Measurements from ENCODE around the gene CAND1. TPM values are rescaled to one million over a fixed set of nuclear protein-coding genes. Genes with fewer than 3 reads are reported as not detected.

Gene CAND1
- total and polyA plus RNA-seq, 2 experiments from 2014 or later: 125 to 176 TPM

GRCh38 chr12:67276421-67276820 is 7.3 kb downstream of the CAND1 start:
- H3K9me3 ChIP-seq (ENCODE audit: low read depth): no peaks in the 10 kb centered on the region
- no peak for TF ChIP-seq CTCF (IDR thresholded peaks at IDR 0.05; ENCODE audit: low read depth, low read length)
- H3K27ac ChIP-seq: no peak overlapping the region
- DNase-seq (ENCODE audit: low read depth in 1 of 2, low spot score in 1 of 2): no peak
- peaks cover 4% of the 10 kb centered on the region for H3K36me3 ChIP-seq
- no peaks in the 10 kb centered on the region for H3K27me3 ChIP-seq
- peaks cover 36% of the 10 kb centered on the region for H3K4me1 ChIP-seq (ENCODE audit: low read depth)
- H3K4me3 ChIP-seq: no peak overlapping the region

- H3K4me3 ChIP-seq: no peak overlapping the region
- no peak for TF ChIP-seq CTCF (IDR thresholded peaks at IDR 0.05; ENCODE audit: low read depth, low read length)
- H3K9me3 ChIP-seq (ENCODE audit: low read depth): no peaks in the 10 kb centered on the region
- peaks cover 23% of the 10 kb centered on the region for H3K4me1 ChIP-seq (ENCODE audit: low read depth)
- peaks cover 17% of the 10 kb centered on the region for H3K36me3 ChIP-seq
- no peaks in the 10 kb centered on the region for H3K27me3 ChIP-seq
- no peak for DNase-seq (ENCODE audit: low read depth in 1 of 2, low spot score in 1 of 2)
- no peak overlapping the region for H3K27ac ChIP-seq
Measured at GRCh38 chr12:67279637-67280036, 10.5 kb downstream of the CAND1 start.

- DNase-seq (ENCODE audit: low read depth in 1 of 2, low spot score in 1 of 2): no peak
- Histone ChIP-seq H3K27ac (no peak overlapping the region), H3K27me3 (no peaks in the 10 kb centered on the region), H3K36me3 (peaks cover 19% of the 10 kb centered on the region), H3K4me3 (no peak overlapping the region), H3K9me3 (ENCODE audit: low read depth) (no peaks in the 10 kb centered on the region), H3K4me1 (ENCODE audit: low read depth) (peaks cover 18% of the 10 kb centered on the region)
- TF ChIP-seq CTCF (IDR thresholded peaks at IDR 0.05; ENCODE audit: low read depth, low read length): no peak
Measured at GRCh38 chr12:67280088-67280487, 10.9 kb downstream of the CAND1 start.

GRCh38 chr12:67280572-67280971 is 11.4 kb downstream of the CAND1 start:
- Histone ChIP-seq H3K4me1 (ENCODE audit: low read depth) (peaks cover 17% of the 10 kb centered on the region), H3K9me3 (ENCODE audit: low read depth) (no peaks in the 10 kb centered on the region), H3K36me3 (peaks cover 19% of the 10 kb centered on the region), H3K27ac (peak overlapping the region; percentile 4), H3K4me3 (no peak overlapping the region), H3K27me3 (no peaks in the 10 kb centered on the region)
- TF ChIP-seq CTCF (IDR thresholded peaks at IDR 0.05; ENCODE audit: low read depth, low read length): no peak
- DNase-seq (ENCODE audit: low read depth in 1 of 2, low spot score in 1 of 2): peak in 1 of 2 donors; percentile 7

GRCh38 chr12:67284561-67284960 is 15.4 kb downstream of the CAND1 start:
- no peaks in the 10 kb centered on the region for H3K27me3 ChIP-seq
- peaks cover 11% of the 10 kb centered on the region for H3K4me1 ChIP-seq (ENCODE audit: low read depth)
- no peak for DNase-seq (ENCODE audit: low read depth in 1 of 2, low spot score in 1 of 2)
- no peak overlapping the region for H3K4me3 ChIP-seq
- H3K9me3 ChIP-seq (ENCODE audit: low read depth): no peaks in the 10 kb centered on the region
- peaks cover 19% of the 10 kb centered on the region for H3K36me3 ChIP-seq
- TF ChIP-seq CTCF (IDR thresholded peaks at IDR 0.05; ENCODE audit: low read depth, low read length): no peak
- H3K27ac ChIP-seq: no peak overlapping the region

GRCh38 chr12:67286257-67286656 is 17.1 kb downstream of the CAND1 start:
- Histone ChIP-seq H3K9me3 (ENCODE audit: low read depth) (no peaks in the 10 kb centered on the region), H3K27ac (no peak overlapping the region), H3K36me3 (peaks cover 19% of the 10 kb centered on the region)

More at GRCh38 chr12:67286257-67286656, 17.1 kb downstream of the CAND1 start:
- Histone ChIP-seq H3K4me3 (no peak overlapping the region), H3K27me3 (no peaks in the 10 kb centered on the region), H3K4me1 (ENCODE audit: low read depth) (no peaks in the 10 kb centered on the region)
- DNase-seq (ENCODE audit: low read depth in 1 of 2, low spot score in 1 of 2): no peak
- TF ChIP-seq CTCF (IDR thresholded peaks at IDR 0.05; ENCODE audit: low read depth, low read length): no peak

Data from cardiac muscle cell (in vitro differentiated cells and primary cell).